Mucosa of descending colon (tissue), 3 donors: Measurements from ENCODE around the gene MAPKAP1. TPM values are rescaled to one million over a fixed set of nuclear protein-coding genes. Genes with fewer than 3 reads are reported as not detected.

Experiments
- ATAC-seq: fragments of 200-7000 bp; cut with Tn5 transposase; one replicate; pipeline ENCODE4 v1.9.1; 2020; ENCODE audit warnings: mild to moderate bottlenecking, moderate library complexity
- DNase-seq, 3 donors: peaks; one replicate each; pipeline ENCODE4 v3.0.0-alpha.2; 2020
- H3K36me3 ChIP-seq: fragments of 200-600 bp; one replicate; pipeline ENCODE4 v1.8.0; 2021; ENCODE audit warnings: low read depth, mild to moderate bottlenecking
- H3K4me1 ChIP-seq: fragments of 200-600 bp; one replicate; pipeline ENCODE4 v1.8.0; 2021; ENCODE audit warnings: low read depth, mild to moderate bottlenecking
- H3K4me3 ChIP-seq: fragments of 200-600 bp; one replicate; pipeline ENCODE4 v1.8.0; 2021; ENCODE audit warnings: mild to moderate bottlenecking
- H3K9me3 ChIP-seq: fragments of 200-600 bp; one replicate; pipeline ENCODE4 v1.8.0; 2021; ENCODE audit warnings: mild to moderate bottlenecking
- CTCF ChIP-seq: fragments of 200-600 bp; IDR thresholded peaks from one replicate; pipeline ENCODE4 v1.8.0; 2022; ENCODE audit warnings: antibody characterized with exemption, mild to moderate bottlenecking
- intact Hi-C, 2 donors: fragments of 100-400 bp; cut with DNase I in 1 of 2; cut with micrococcal nuclease in 1 of 2; formaldehyde crosslinking; loops; one replicate each; pipeline versions ENCODE4 v1.11.0 to v1.11.1; 2022; cut with DNase I, micrococcal nuclease
- total RNA-seq, 3 donors: library from RNA; stranded (reverse); fragmentation: NEBNext Ultra II Directional in 2 of 3; extraction: Animal tissue kit (Norgen Biotek cat#: 25700) in 2 of 3; gene quantifications; one replicate each; pipeline versions ENCODE4 v1.2.1 to v1.2.4, GENCODE V29; 2021 to 2023
- donor health status: DM: no; HTN: no; CAD: no; lungs with moderate emphysema.
- donor health status: DM: no; HTN: no; CAD: no.
- donor health status: DM: no; HTN: yes; CAD: no.

MAPKAP1 gene
- total RNA-seq, 3 donors from 2014 or later = 73.2 to 98.4 (median 84.9) TPM

GRCh38 chr9:125515281-125515680 lies 191.7 kb downstream of the MAPKAP1 start:
- H3K36me3 ChIP-seq = no peaks in the 10 kb centered on the region
- intact Hi-C loops = no loop called here
- ATAC-seq (no peak), DNase-seq (no peak)
- H3K9me3 ChIP-seq = no peaks in the 10 kb centered on the region
- peaks cover 18% of the 10 kb centered on the region for H3K4me1 ChIP-seq
- TF ChIP-seq CTCF = no peak
- H3K4me3 ChIP-seq = no peak overlapping the region

- Histone ChIP-seq H3K4me3 (no peak overlapping the region), H3K9me3 (no peaks in the 10 kb centered on the region), H3K36me3 (no peaks in the 10 kb centered on the region), H3K4me1 (peaks cover 18% of the 10 kb centered on the region)
- ATAC-seq = no peak
- no peak for DNase-seq
- TF ChIP-seq CTCF = no peak
- intact Hi-C loops = no loop called here
Observed at GRCh38 chr9:125514468-125514867, 192.5 kb downstream of the MAPKAP1 start.

- peak; percentile 50 to 63 (median 60) for DNase-seq
- Histone ChIP-seq H3K4me3 (no peak overlapping the region), H3K9me3 (no peaks in the 10 kb centered on the region), H3K36me3 (no peaks in the 10 kb centered on the region), H3K4me1 (peaks cover 18% of the 10 kb centered on the region)
- ATAC-seq = peak; percentile 94
- intact Hi-C loops = no loop called here
- no peak for TF ChIP-seq CTCF
Observed at GRCh38 chr9:125513668-125514413, 193.2 kb downstream of the MAPKAP1 start.

- intact Hi-C loops = no loop called here
- no peak for ATAC-seq
- Histone ChIP-seq H3K9me3 (no peaks in the 10 kb centered on the region), H3K4me3 (no peak overlapping the region), H3K36me3 (no peaks in the 10 kb centered on the region), H3K4me1 (peaks cover 18% of the 10 kb centered on the region)
- no peak for TF ChIP-seq CTCF
- DNase-seq = no peak
Observed at GRCh38 chr9:125513303-125513667, 193.7 kb downstream of the MAPKAP1 start.

GRCh38 chr9:125511789-125512660 lies 195.0 kb downstream of the MAPKAP1 start:
- DNase-seq (peak in 1 of 3 donors; percentile 34), ATAC-seq (peak; percentile 77)
- Histone ChIP-seq H3K36me3 (no peaks in the 10 kb centered on the region), H3K9me3 (no peaks in the 10 kb centered on the region), H3K4me3 (no peak overlapping the region), H3K4me1 (peaks cover 18% of the 10 kb centered on the region)
- intact Hi-C loops = no loop called here
- no peak for TF ChIP-seq CTCF
